Keratinocyte (primary cell): ENCODE data around the gene NAT16. TPM values are rescaled to one million over a fixed set of nuclear protein-coding genes. Genes with fewer than 3 reads are reported as not detected.
A peak's percentile ranks its signal among the peaks of the same experiment; 100 is the strongest.

Experiments used
- DNase-seq: peaks from one replicate; pipeline ENCODE4 v3.0.0-alpha.2; 2011; ENCODE audit warnings: low read depth, missing footprints, low spot score
- FAIRE-seq: peaks from 2 replicates; lab custom pipeline; 2011; peaks lifted over from hg19 to GRCh38; lab: Jason Lieb, UNC
- H2AFZ ChIP-seq: 2 replicates; pipeline ENCODE4 v1.6.0; 2012; ENCODE audit warnings: low read length, control low read depth, inconsistent platforms; ENCODE audit not compliant: control insufficient read depth
- H3K27ac ChIP-seq: 2 replicates; pipeline ENCODE4 v1.5.1; 2011; ENCODE audit warnings: low read length; ENCODE audit not compliant: control insufficient read depth, insufficient read depth
- H3K27me3 ChIP-seq: 3 replicates; pipeline ENCODE4 v1.6.0; 2011; ENCODE audit warnings: low read length; ENCODE audit not compliant: control insufficient read depth, insufficient read depth; ENCODE audit errors: extremely low read depth
- H3K36me3 ChIP-seq, 2 experiments: 2 replicates in 1 of 2; 3 replicates in 1 of 2; pipeline ENCODE4 v1.5.1; 2011; ENCODE audit warnings: low read length in 2 of 2, mild to moderate bottlenecking in 1 of 2; ENCODE audit not compliant: control insufficient read depth in 2 of 2, insufficient read depth in 2 of 2; ENCODE audit errors: extremely low read depth in 1 of 2
- H3K4me1 ChIP-seq: 3 replicates; pipeline ENCODE4 v1.5.1; 2011; ENCODE audit warnings: low read length; ENCODE audit not compliant: control insufficient read depth, insufficient read depth; ENCODE audit errors: extremely low read depth
- H3K4me2 ChIP-seq: 3 replicates; pipeline ENCODE4 v1.6.0; 2011; ENCODE audit warnings: low read depth, low read length; ENCODE audit not compliant: control insufficient read depth, insufficient read depth; ENCODE audit errors: extremely low read depth
- H3K4me3 ChIP-seq, 3 experiments: fragments of 200-600 bp in 1 of 3; sonication (generic) in 1 of 3; 2 replicates in 2 of 3; 3 replicates in 1 of 3; pipeline ENCODE4 v1.5.1; 2011 to 2016; ENCODE audit warnings: low read length in 3 of 3, mild to moderate bottlenecking in 3 of 3, control low read depth in 2 of 3, inconsistent platforms in 1 of 3, low read depth in 1 of 3, mixed read lengths in 1 of 3, mixed run types in 1 of 3, moderate library complexity in 1 of 3; ENCODE audit not compliant: control insufficient read depth in 2 of 3, insufficient read depth in 2 of 3; ENCODE audit errors: extremely low read depth in 1 of 3
- H3K79me2 ChIP-seq: 2 replicates; pipeline ENCODE4 v1.6.0; 2012; ENCODE audit warnings: low read length; ENCODE audit not compliant: control insufficient read depth, insufficient read depth
- H3K9ac ChIP-seq: 3 replicates; pipeline ENCODE4 v1.6.0; 2011; ENCODE audit warnings: low read length; ENCODE audit not compliant: control insufficient read depth, insufficient read depth; ENCODE audit errors: extremely low read depth
- H3K9me1 ChIP-seq: 3 replicates; pipeline ENCODE4 v1.6.0; 2011; ENCODE audit warnings: low read length; ENCODE audit not compliant: control insufficient read depth, insufficient read depth; ENCODE audit errors: extremely low read depth
- H3K9me3 ChIP-seq: 2 replicates; pipeline ENCODE4 v1.5.1; 2012; ENCODE audit warnings: low read depth, low read length; ENCODE audit not compliant: control insufficient read depth
- H4K20me1 ChIP-seq: 3 replicates; pipeline ENCODE4 v1.6.0; 2011; ENCODE audit warnings: low read length; ENCODE audit not compliant: control insufficient read depth, insufficient read depth; ENCODE audit errors: extremely low read depth
- EZH2 ChIP-seq: IDR thresholded peaks from one replicate; pipeline ENCODE4 v1.6.1; 2012; ENCODE audit warnings: inconsistent platforms, mild to moderate bottlenecking, low read length, moderate library complexity
- dilution Hi-C: fragments of 300-500 bp; cut with MboI; formaldehyde crosslinking; loops from one replicate; pipeline ENCODE4 v1.7.0; 2020; ENCODE audit warnings: low sequenced_read_pairs; ENCODE audit not compliant: extremely low pct_ligation_motif_present
- polyA plus RNA-seq, 5 experiments: library from polyadenylated mRNA; depleted of rRNA in 3 of 5; stranded (reverse) in 3 of 5; stranded (forward) in 1 of 5; unstranded in 1 of 5; fragments of >200 nt; gene quantifications; 1 replicate in 1 of 5; 2 replicates in 3 of 5; 3 replicates in 1 of 5; pipeline versions ENCODE4 v1.2.1 to v1.2.3, GENCODE V29; 2011 to 2012; ENCODE audit warnings: missing spikeins in 2 of 5, low read depth in 1 of 5, low replicate concordance in 1 of 5
- TF ChIP-seq, protein P1 (sequence below), 3 experiments: IDR thresholded peaks in 1 of 3; conservative IDR thresholded peaks in 1 of 3; optimal IDR thresholded peaks in 1 of 3; 2 replicates in 2 of 3; 3 replicates in 1 of 3; pipeline versions ENCODE3 to v1.5.1; 2011; ENCODE audit warnings: low read length in 3 of 3, mild to moderate bottlenecking in 3 of 3, moderate library complexity in 2 of 3, control low read depth in 1 of 3, inconsistent platforms in 1 of 3; ENCODE audit not compliant: insufficient read depth in 2 of 3; ENCODE audit errors: extremely low read depth in 1 of 3

Gene NAT16
- polyA plus RNA-seq, 1 donor (not counting 4 experiments of a cell fraction or from before 2014, with no cell fraction given) = not detected

DNA sequence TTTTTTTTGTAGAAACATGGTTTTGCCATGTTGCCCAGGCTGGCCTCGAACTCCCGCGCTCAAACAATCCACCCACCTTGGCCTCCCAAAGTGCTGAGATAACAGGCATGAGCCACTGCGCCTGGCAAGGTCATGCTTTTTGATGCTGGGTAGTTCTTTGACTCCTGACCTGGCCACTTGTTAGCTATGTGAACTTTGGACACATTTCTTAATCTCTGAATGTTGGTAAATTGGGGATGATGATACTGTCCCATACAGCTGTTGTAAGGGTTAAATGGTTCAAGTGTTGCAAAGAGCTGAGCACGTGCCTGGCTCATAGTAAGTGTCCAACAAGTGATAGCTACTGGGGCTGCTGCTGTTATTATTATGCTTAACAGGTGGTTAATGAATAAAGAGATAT is 40.2 kb upstream of the NAT16 start:
- Histone ChIP-seq H3K36me3 (peaks cover 19 to 20% of the 10 kb centered on the region in 2 experiments), H3K4me1 (peaks cover 14% of the 10 kb centered on the region), H3K9ac (no peak overlapping the region), H3K9me1 (no peaks in the 10 kb centered on the region), H3K79me2 (peaks cover 61% of the 10 kb centered on the region), H2AFZ (no peak overlapping the region), H4K20me1 (no peaks in the 10 kb centered on the region), H3K9me3 (no peaks in the 10 kb centered on the region), H3K27ac (no peak overlapping the region), H3K27me3 (no peaks in the 10 kb centered on the region), H3K4me3 (no peak overlapping the region), H3K4me2 (no peak overlapping the region)
- no peak for DNase-seq
- dilution Hi-C loops = no loop called here
- no peak for FAIRE-seq
- no peak for TF ChIP-seq EZH2
- TF ChIP-seq, protein P1, sequence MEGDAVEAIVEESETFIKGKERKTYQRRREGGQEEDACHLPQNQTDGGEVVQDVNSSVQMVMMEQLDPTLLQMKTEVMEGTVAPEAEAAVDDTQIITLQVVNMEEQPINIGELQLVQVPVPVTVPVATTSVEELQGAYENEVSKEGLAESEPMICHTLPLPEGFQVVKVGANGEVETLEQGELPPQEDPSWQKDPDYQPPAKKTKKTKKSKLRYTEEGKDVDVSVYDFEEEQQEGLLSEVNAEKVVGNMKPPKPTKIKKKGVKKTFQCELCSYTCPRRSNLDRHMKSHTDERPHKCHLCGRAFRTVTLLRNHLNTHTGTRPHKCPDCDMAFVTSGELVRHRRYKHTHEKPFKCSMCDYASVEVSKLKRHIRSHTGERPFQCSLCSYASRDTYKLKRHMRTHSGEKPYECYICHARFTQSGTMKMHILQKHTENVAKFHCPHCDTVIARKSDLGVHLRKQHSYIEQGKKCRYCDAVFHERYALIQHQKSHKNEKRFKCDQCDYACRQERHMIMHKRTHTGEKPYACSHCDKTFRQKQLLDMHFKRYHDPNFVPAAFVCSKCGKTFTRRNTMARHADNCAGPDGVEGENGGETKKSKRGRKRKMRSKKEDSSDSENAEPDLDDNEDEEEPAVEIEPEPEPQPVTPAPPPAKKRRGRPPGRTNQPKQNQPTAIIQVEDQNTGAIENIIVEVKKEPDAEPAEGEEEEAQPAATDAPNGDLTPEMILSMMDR (optimal IDR thresholded peaks at IDR 0.05 in 1 of 3, IDR thresholded peaks at IDR 0.05 in 1 of 3, conservative IDR thresholded peaks at IDR 0.05 in 1 of 3; ENCODE audit: extremely low read depth in 1 of 3, insufficient read depth in 2 of 3, low read length in 3 of 3) = no peak

DNA sequence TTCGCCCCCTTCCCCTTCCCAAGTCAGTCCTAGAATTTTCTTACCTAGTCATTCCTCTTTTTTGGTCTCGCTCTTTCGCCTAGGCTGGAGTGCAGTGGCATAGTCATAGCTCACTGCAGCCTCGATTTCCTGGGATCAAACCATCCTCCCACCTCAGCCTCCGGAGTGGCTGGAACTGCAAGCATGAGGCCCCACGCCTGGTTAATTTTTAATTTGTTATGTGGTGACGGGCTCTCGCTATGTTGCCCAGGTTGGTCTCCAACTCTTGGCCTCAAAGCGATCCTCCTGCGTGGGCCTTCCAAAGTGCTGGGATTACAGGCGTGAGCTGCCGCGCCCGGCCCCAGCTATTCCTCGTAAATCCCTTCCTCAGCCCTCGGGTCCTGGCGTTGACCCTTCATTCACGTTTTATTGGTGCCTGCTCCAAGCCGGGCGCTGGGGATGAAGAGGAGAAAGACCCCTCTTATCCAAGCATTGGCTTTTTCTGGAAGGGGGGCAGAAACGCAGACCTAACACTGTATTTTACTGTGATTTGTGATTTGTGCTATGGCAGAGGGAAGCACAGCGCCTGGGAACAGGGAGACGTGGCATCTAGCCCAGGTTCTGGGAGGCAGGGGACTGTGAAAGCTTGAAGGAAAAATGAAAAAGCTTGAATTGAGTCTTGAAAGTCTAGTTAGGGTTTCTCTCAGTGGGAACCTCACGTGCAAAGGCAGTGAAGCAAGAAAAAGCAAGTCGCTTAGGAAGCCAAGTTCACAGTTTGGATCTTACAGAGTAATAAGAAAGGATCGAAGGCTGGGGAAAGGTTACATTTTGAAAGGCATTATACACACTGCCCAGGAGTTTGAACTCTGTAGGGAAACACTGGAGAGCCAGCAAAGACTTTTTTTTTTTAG is 38.4 kb upstream of the NAT16 start:
- Histone ChIP-seq H3K79me2 (peaks cover 63% of the 10 kb centered on the region), H3K4me3 (peak overlapping the region; percentile 81 to 94 (median 91)), H3K36me3 (peaks cover 15 to 18% of the 10 kb centered on the region in 2 experiments), H3K27me3 (no peaks in the 10 kb centered on the region), H2AFZ (peak overlapping the region; percentile 93), H3K9me1 (no peaks in the 10 kb centered on the region), H3K9ac (peak overlapping the region; percentile 85), H3K27ac (peak overlapping the region; percentile 94), H4K20me1 (no peaks in the 10 kb centered on the region), H3K4me1 (peaks cover 14% of the 10 kb centered on the region), H3K9me3 (no peaks in the 10 kb centered on the region), H3K4me2 (peak overlapping the region; percentile 98)
- dilution Hi-C loops = no loop called here
- no peak for FAIRE-seq
- DNase-seq = no peak
- TF ChIP-seq, protein P1 (optimal IDR thresholded peaks at IDR 0.05 in 1 of 3, IDR thresholded peaks at IDR 0.05 in 1 of 3, conservative IDR thresholded peaks at IDR 0.05 in 1 of 3; ENCODE audit: extremely low read depth in 1 of 3, insufficient read depth in 2 of 3, low read length in 3 of 3) = no peak
- no peak for TF ChIP-seq EZH2
